Measurements from ENCODE around the gene CLTRN. TPM values are rescaled to one million over a fixed set of nuclear protein-coding genes. Genes with fewer than 3 reads are reported as not detected.

Gene CLTRN
- total RNA-seq, 2 experiments from 2014 or later, result 0.52 to 0.80 TPM

- Mint-ChIP-seq H3K9me3 (no peaks in the 10 kb centered on the region), H3K4me3 (no peak overlapping the region)
Observed at GRCh38 chrX:15617111-15617510, 47.5 kb downstream of the CLTRN start.

GRCh38 chrX:15616531-15616930 is 48.1 kb downstream of the CLTRN start:
- Mint-ChIP-seq H3K4me3 (no peak overlapping the region), H3K27ac (no peak overlapping the region), H3K27me3 (no peaks in the 10 kb centered on the region), H3K4me1 (no peaks in the 10 kb centered on the region), H3K9me3 (no peaks in the 10 kb centered on the region), H3K36me3 (no peaks in the 10 kb centered on the region)
- no peak for DNase-seq

More at GRCh38 chrX:15617111-15617510, 47.5 kb downstream of the CLTRN start:
- Mint-ChIP-seq H3K36me3 (no peaks in the 10 kb centered on the region), H3K4me1 (no peaks in the 10 kb centered on the region), H3K27me3 (no peaks in the 10 kb centered on the region), H3K27ac (no peak overlapping the region)
- no peak for DNase-seq

DNA sequence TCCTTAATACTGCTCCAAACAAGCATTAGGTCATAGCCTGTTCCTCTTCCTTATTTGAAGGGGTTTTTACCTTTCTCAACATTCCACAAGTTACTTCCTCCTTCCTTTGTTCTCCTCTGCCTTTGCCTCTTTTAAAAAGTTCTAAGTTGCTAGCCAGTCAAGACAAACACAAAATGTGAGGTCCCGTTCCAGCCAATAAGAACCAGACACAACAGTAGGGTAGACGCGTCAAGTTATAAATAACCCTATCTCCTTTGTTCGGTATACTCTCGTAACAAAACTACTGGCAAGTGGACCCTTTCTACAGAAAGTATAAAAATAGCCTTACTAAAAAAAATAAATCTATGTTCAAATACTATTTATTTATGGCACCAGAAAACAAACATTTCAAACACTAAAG is 57.5 kb downstream of the CLTRN start:
- Mint-ChIP-seq H3K27me3 (no peaks in the 10 kb centered on the region), H3K4me1 (no peaks in the 10 kb centered on the region), H3K4me3 (no peak overlapping the region), H3K36me3 (no peaks in the 10 kb centered on the region), H3K9me3 (no peaks in the 10 kb centered on the region), H3K27ac (no peak overlapping the region)
- no peak for DNase-seq

GRCh38 chrX:15606136-15606535 is 58.5 kb downstream of the CLTRN start:
- DNase-seq, result no peak
- Mint-ChIP-seq H3K36me3 (no peaks in the 10 kb centered on the region), H3K9me3 (no peaks in the 10 kb centered on the region), H3K27ac (no peak overlapping the region), H3K4me3 (no peak overlapping the region), H3K4me1 (no peaks in the 10 kb centered on the region), H3K27me3 (no peaks in the 10 kb centered on the region)

GRCh38 chrX:15605226-15605625 is 59.4 kb downstream of the CLTRN start:
- Mint-ChIP-seq H3K27ac (no peak overlapping the region), H3K4me1 (no peaks in the 10 kb centered on the region), H3K36me3 (no peaks in the 10 kb centered on the region), H3K4me3 (no peak overlapping the region), H3K9me3 (no peaks in the 10 kb centered on the region), H3K27me3 (no peaks in the 10 kb centered on the region)
- DNase-seq, result no peak

DNA sequence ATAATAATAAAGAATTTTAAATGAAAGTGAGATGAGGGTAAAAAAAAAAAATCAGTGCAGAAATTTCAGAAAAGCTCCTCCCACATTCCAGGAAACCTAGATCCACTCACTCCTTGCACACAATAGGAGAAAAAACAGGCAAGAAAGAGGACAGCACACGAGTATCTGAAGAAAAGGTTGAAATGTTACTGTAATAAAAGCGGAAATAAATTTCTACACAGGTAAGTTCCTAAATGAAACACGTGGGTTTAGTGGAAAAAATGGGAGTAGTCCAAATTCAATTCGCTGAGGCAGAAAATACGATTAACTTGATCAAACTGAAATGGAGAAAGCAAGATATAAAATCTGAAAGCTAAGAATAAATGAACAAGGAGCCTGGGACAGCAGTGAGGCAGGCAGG is 61.8 kb downstream of the CLTRN start:
- no peaks in the 10 kb centered on the region for H3K9me3 Mint-ChIP-seq
- H3K4me1 Mint-ChIP-seq, result no peaks in the 10 kb centered on the region
- no peak overlapping the region for H3K4me3 Mint-ChIP-seq
- no peaks in the 10 kb centered on the region for H3K36me3 Mint-ChIP-seq
- no peak for DNase-seq
- H3K27me3 Mint-ChIP-seq, result no peaks in the 10 kb centered on the region
- no peak overlapping the region for H3K27ac Mint-ChIP-seq

- Mint-ChIP-seq H3K27me3 (no peaks in the 10 kb centered on the region), H3K4me1 (no peaks in the 10 kb centered on the region), H3K27ac (no peak overlapping the region), H3K36me3 (no peaks in the 10 kb centered on the region), H3K4me3 (no peak overlapping the region), H3K9me3 (no peaks in the 10 kb centered on the region)
- no peak for DNase-seq
Observed at GRCh38 chrX:15601932-15602331, 62.7 kb downstream of the CLTRN start.

DNA sequence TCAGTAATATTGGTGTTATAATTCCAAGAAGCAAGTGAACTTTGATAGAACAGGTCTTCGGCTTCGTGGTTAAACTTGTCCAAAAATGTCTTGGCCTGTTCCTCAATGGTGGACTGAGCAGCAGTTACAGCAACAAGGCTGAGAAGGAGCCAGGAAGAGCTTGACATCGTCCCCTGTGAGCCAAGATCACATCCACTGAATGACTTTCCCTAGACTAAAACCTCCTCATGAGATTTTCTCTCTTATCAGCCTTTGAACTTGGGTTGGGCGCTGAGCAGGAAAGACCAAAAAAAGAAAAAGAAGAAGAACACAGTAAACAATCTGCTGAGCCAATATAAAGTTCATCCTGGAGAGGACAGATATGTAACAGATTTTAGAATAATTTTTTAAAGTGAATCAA is 63.9 kb downstream of the CLTRN start, which contains the start of gene ACE2:
Gene ACE2, minus strand, starts transcription at position 216 of the 400 bp plus-strand sequence. Its CDS starts 49 bp downstream, at position 167.
- no peaks in the 10 kb centered on the region for H3K9me3 Mint-ChIP-seq
- H3K27me3 Mint-ChIP-seq, result no peaks in the 10 kb centered on the region
- H3K4me1 Mint-ChIP-seq, result no peaks in the 10 kb centered on the region
- no peak for DNase-seq
- no peak within 1 kb of the TSS for H3K4me3 Mint-ChIP-seq
- no peaks in the 10 kb centered on the region for H3K36me3 Mint-ChIP-seq
- H3K27ac Mint-ChIP-seq, result no peak within 1 kb of the TSS

DNA sequence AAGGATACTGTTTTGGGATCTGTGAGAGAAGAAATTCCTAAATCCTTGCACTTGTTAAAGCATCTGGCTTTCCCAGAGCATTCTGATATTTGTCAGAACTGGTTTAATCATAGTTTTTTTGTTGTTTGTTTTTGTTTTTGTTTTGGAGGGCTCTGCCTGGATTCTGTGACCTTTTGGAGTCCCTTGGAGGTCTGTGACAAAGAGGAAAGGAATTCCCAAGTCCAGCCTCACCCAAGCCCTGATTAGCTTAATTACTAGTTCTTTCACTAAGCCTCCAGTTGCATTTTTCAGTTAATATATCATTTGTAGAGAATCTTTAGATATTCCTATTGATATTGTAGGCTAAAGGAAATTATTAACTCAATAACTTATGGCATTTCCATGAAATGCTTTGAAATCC is 64.6 kb downstream of the CLTRN start:
- Mint-ChIP-seq H3K4me3 (no peak overlapping the region), H3K27me3 (no peaks in the 10 kb centered on the region), H3K4me1 (no peaks in the 10 kb centered on the region), H3K36me3 (no peaks in the 10 kb centered on the region), H3K9me3 (no peaks in the 10 kb centered on the region), H3K27ac (no peak overlapping the region)
- DNase-seq, result no peak

DNA sequence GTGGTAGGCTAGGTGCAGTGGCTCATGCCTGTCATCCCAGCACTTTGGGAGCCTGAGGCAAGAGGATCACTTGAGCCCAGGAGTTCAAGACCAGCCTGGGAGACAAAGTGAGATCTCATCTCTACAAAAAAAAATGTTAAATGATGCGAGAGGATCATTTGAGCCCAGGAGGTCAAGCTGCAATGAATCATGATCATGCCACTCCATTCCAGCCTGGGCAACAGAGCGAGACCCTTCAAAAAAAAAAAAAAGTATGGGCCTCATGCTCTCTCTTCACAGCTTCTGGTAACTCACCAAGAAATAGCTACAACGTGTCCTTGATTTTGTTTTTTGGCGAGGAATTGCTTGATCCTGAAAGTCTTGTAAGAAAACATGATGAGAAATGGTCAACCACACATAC is 65.1 kb downstream of the CLTRN start:
- H3K36me3 Mint-ChIP-seq, result no peaks in the 10 kb centered on the region
- no peak overlapping the region for H3K27ac Mint-ChIP-seq
- no peaks in the 10 kb centered on the region for H3K4me1 Mint-ChIP-seq
- H3K9me3 Mint-ChIP-seq, result no peaks in the 10 kb centered on the region
- no peaks in the 10 kb centered on the region for H3K27me3 Mint-ChIP-seq
- no peak overlapping the region for H3K4me3 Mint-ChIP-seq
- DNase-seq, result no peak

GRCh38 chrX:15598026-15598425 is 66.6 kb downstream of the CLTRN start:
- no peak for DNase-seq
- Mint-ChIP-seq H3K36me3 (no peaks in the 10 kb centered on the region), H3K27me3 (peaks cover 6% of the 10 kb centered on the region), H3K9me3 (no peaks in the 10 kb centered on the region), H3K27ac (no peak overlapping the region), H3K4me1 (no peaks in the 10 kb centered on the region), H3K4me3 (no peak overlapping the region)

DNA sequence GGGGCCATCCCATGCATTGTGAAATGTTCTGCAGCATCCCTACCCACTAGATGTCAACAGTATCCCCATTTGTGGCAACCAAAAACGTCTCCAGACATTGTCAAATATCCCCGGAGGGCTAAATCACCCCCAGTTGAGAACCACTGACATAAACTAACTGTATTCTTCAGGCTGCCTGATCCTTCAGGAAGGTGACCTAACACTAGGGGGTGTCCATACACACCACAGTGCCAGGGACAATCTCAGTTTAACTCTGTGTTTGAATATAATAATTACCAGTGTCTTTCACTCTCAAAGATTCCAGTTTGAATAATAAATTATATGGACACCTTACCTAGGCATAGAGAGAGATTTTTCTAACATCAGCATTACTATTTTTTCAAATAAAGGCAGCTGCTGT is 70.2 kb downstream of the CLTRN start:
- Mint-ChIP-seq H3K36me3 (no peaks in the 10 kb centered on the region), H3K4me3 (no peak overlapping the region), H3K27me3 (peaks cover 14% of the 10 kb centered on the region), H3K27ac (no peak overlapping the region), H3K4me1 (no peaks in the 10 kb centered on the region), H3K9me3 (no peaks in the 10 kb centered on the region)
- DNase-seq, result no peak

DNA sequence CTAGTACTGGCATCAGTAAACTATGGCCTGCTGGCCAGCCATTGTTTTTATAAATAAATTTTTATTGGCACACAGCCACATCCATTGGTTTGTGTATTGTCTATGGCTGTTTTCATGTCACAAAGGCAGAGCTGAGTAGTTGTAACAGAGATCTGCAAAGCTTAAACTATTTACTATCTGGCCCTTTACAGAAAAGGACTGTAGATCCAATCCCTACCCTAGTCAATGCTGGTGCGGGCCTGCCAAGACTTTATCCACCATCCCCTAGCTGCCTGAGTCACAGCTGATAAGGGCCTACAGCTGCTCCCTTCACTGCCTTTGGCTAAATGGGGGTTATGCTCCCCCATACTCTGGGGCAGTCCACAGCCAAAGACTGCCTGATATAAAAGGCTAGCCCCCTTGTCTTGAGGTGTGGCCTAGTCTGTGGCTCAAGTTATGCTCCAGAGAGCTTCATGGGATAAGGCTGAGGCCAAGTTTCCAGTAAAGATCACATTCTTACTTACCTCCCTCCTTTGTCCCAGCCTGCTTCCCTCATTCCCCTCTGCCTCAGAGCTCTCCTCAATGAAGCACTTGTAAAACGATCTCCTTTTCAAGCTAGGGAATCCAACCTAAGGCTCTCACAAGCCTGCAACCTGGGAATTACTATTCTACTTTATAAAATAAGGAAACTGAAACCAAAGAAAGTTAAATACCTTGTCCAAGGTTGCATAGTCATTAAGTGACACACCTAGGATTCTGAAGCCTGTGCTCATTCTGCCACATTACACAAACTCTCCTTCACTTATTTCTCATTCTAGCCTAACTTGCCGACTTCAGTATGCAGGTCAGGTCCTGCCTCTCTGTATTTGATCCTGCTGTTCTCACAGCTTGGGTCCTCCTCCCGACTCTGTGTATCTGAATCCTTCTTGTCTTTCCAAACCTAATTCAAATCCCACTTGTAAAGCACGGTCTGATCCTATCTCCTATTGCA is 84.5 kb downstream of the CLTRN start:
- H3K4me3 Mint-ChIP-seq, result no peak overlapping the region

More for the DNA sequence above, 84.5 kb downstream of the CLTRN start:
- DNase-seq, result no peak
- no peaks in the 10 kb centered on the region for H3K36me3 Mint-ChIP-seq
- H3K9me3 Mint-ChIP-seq, result no peaks in the 10 kb centered on the region
- H3K4me1 Mint-ChIP-seq, result no peaks in the 10 kb centered on the region
- peaks cover 4% of the 10 kb centered on the region for H3K27me3 Mint-ChIP-seq
- no peak overlapping the region for H3K27ac Mint-ChIP-seq
